Stimulated activated CD4-positive, alpha-beta T cell treated with anti-CD3 and anti-CD28 coated beads, Interleukin-12 subunit alpha, Interleukin-12 subunit beta, amount 100 ng/mL, for 24 hours (primary cell): Measurements from ENCODE around the gene TSKU.
A peak's percentile ranks its signal among the peaks of the same experiment; 100 is the strongest.

Source experiments
- DNase-seq, 2 experiments: peaks; one replicate each; pipeline ENCODE4 v3.0.0-alpha.2; 2020; ENCODE audit warnings: low read depth in 2 of 2

The TSKU gene, protein sequence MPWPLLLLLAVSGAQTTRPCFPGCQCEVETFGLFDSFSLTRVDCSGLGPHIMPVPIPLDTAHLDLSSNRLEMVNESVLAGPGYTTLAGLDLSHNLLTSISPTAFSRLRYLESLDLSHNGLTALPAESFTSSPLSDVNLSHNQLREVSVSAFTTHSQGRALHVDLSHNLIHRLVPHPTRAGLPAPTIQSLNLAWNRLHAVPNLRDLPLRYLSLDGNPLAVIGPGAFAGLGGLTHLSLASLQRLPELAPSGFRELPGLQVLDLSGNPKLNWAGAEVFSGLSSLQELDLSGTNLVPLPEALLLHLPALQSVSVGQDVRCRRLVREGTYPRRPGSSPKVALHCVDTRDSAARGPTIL

DNA sequence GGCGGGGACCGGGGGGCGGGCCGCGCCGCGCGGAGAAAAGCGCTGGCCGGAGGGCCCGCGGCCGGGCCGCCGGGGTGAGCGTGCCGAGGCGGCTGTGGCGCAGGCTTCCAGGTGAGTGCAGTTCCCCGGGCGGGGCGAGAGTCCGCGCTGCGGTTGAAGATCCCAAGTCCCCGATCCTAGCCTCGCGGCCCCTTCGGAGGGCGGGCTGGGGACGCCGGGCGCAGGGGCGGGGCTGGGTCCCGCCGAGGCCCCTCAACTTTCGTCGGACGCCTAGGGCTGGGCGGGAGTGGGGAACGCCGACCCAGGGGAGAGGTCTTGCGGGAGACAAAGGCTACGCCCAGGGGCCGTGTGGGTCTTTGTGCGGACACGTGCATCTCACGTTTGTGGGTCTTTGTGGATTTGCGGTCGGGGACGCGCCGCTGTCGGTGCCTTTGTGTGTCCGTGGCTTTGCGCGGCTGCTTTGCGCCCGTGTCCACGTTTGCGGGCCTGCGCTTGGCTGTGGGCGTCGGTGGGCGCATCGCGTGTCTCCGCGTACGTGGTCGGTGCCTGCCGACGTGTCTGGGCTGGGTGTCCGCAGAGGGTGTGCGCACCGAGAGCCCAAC is at the start of gene TSKU:
TSKU (plus strand) TSS at position 63 of the 602 bp plus-strand sequence. CDS start 12,261 bp downstream, outside the sequence.
- no peak for DNase-seq

- DNase-seq = peak; percentile 14 to 24
These were observed 49.2 kb upstream of the TSKU start for GRCh38 chr11:76733906-76734305.

DNA sequence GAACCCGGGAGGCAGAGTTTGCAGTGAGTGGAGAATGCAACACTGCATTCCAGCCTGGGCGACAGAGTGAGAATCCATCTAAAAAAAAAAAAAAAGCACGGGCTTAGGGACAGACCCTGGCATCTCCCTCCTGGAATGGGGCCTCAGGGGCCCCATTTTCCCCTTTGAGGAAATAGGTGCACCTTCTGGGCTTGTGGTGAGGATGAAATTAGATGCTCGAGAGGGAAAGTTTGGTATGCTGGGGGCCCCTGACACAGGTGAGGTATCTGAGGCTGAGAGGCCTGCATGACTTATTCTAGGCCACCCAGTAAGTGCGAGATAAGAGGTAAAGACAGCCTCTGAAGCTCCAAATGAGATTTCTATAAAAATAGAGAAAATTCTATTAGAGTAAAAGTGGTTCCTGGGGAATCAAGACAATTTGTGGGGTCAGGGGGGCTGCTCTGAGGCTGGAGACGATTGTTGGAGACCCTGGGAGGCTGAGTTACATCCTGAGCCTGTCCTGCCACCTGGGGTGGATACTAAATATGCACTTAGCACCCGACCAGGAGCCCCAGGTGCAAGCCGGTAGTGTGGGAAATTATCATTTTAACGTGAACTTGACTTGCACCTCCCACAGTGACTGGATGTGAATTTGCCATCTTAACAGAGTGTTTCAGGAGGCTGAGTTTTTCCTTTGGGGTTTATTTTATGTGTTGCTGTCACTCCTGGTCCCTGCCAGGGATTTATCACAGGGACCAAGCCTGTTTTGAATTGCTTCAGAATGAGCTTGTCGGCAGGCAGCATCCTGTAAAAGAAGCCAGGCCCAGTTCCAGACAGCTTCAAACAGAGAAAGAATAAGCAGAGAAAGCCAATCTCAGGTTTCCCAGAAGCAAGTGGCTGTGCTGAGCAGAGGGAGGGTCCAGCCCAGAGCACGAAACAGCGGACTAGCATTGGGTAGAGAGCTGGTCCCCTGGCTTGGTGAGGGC is 48.4 kb upstream of the TSKU start:
- DNase-seq = no peak

DNA sequence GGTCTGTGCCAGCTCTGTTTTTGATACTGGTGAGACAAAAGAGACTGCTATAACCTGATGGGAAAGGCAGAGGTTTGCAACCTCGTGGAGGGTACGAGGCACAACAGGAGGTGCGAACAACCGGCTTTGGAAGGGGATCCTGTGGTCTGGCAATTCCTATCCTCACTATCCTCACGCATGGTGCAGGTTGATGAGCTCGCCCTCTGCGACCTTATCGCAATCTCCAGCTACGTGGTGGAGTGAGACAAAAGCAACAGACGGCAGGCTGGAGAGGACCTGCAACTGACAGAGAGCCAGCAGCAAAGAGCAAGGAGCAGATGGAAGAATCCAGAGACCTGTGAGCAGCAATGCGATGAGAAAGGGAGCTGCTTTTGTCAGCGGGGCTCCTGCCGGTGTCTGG is 47.3 kb upstream of the TSKU start:
- no peak for DNase-seq

GRCh38 chr11:76736266-76736665 is 46.9 kb upstream of the TSKU start:
- no peak for DNase-seq

GRCh38 chr11:76736773-76737495 is 46.2 kb upstream of the TSKU start:
- DNase-seq = no peak

DNA sequence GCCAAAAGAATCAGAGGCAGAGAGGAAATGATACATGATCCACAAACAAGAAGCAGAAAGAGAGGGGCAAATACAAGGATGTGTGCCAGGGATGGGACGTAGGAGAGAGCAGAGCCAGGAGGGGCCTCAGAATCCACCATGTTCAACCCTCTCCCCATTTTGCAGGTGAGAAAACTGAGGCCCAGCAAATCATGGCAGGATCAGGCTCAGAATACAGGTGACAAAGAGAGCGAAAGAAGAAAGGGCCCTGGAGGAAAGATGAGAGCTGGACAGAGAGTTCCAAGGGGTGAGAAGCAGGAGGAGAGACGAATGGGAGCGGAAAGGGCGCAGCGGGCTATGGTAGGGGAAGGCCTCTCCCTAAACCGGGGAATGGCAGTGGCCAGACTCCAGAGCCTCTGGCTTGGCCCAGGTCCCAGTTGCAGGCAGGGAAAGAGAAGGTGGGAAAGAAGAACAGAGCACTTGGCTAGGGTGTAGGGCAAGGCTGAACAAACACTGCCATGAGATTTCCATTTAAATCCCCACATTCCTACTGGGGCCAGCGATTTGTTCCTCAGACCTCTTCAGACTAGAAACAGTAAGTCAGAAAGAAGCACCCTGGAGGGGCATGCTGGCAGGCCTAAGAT is 44.4 kb upstream of the TSKU start:
- no peak for DNase-seq

GRCh38 chr11:76739798-76740197 is 43.4 kb upstream of the TSKU start:
- no peak for DNase-seq

DNA sequence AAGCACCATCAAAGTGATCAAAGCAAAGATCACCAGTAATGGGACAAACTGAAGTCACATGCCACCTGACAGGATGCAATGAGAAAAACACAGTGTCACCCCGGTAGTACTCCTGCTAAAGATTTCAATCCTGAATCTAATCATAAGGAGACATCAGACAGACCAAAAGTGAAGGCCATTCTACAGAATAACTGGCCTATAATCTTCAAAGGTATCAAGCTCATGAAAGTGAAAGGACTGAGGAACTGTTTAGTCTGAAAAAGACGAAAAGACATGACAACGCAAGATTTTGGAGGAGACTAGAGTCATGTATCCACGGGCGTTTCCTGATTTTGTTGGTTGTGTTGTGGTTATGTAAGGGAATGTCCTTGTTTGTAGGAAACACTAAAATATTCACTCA is 42.4 kb upstream of the TSKU start:
- no peak for DNase-seq

DNA sequence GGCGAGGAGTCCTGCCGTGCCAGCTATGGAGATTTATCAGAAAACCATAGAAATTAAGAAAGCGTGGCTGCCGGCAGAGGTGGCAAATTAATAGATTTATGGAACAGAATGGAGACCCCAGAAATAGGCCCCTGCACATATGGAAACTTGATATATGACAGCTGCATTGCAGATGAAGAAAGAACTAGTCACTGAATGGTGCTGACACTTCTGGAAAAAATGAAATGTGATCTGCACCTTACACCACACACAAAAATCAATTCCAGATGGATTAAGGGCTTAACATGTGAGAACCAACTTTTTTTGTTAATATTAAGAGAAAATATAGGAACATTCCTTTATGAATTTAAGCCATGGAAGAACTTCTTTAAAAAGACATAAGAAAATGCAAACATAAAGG is 40.3 kb upstream of the TSKU start:
- DNase-seq = no peak

GRCh38 chr11:76744186-76745043 is 38.7 kb upstream of the TSKU start:
- DNase-seq = no peak

GRCh38 chr11:76745044-76745376 is 38.1 kb upstream of the TSKU start:
- DNase-seq = no peak

GRCh38 chr11:76745561-76746207 is 37.5 kb upstream of the TSKU start:
- DNase-seq = no peak

GRCh38 chr11:76747153-76747914 is 35.8 kb upstream of the TSKU start:
- no peak for DNase-seq

GRCh38 chr11:76747915-76748860 is 35.0 kb upstream of the TSKU start:
- DNase-seq = no peak

DNA sequence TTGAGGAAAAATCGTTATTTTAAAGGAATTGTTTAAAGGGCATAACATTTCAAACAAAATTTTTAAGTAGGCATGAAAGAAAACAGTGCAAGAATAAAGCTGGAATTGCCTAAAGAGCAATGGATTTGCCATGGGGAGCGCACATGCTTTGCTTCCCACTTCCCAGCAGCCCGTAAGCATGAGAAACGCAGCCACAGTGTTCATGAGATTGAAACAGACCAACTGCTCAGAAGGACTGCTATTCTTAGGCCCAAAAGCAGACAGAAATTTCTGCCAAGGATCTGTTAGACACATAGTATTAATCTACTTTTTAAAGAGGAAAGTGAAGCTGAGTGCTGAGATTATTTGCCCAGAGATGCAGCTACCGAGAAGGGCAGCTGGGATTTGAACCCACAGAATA is 34.2 kb upstream of the TSKU start:
- DNase-seq = no peak

DNA sequence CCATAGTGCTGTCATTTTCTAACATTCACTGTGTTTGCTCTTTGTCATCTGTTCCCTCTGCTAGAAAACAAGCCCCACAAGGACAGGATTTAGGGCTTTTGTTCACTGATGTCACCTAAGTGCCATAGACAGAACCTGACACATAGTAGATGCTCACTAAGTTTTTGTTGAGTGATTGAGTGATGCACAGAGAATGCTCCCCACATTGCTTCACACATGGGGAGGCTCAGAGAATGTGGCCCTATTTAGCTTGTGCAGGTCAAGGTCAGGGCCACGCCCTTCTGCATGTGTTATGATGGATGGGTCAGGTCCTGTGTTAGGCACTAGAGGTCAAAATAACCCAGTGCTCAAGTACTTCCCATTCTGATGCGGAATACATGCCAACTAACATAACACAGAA is 33.1 kb upstream of the TSKU start:
- no peak for DNase-seq

DNA sequence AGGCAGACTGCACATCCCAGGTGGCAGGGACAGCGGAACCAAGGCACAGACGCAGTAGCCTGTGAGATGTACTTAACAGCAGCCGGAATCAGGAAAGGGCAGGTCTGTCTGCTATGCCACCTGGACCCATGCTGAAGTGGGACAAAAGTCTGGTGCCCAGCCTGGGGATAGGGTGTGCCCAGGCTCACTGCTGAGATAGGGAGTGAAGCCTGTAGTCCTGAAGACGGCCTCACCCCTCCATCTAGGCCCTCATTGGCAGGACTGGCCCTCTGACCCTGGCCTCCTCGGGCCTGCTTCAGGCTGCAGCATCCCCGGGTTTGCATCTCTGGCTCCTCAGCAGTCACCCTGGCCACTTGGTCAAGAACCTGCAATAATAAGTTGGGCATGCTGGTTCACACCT is 32.4 kb upstream of the TSKU start:
- no peak for DNase-seq
